HepG2 (cell line): ENCODE data around the gene SRCIN1. TPM values are rescaled to one million over a fixed set of nuclear protein-coding genes. Genes with fewer than 3 reads are reported as not detected.

Experiments
- ADNP ChIP-seq: sonication (generic); formaldehyde crosslinking; IDR thresholded peaks from 2 replicates; pipeline ENCODE4 v1.4.0; 2020; ENCODE audit warnings: missing genetic modification reagents
- ARNT2 ChIP-seq: sonication (generic); formaldehyde crosslinking; IDR thresholded peaks from 2 replicates; pipeline ENCODE4 v1.8.0; 2022; ENCODE audit warnings: mild to moderate bottlenecking, low read depth, missing genetic modification reagents, moderate library complexity
- CBX5 ChIP-seq: sonication (generic); formaldehyde crosslinking; IDR thresholded peaks from 2 replicates; pipeline ENCODE4 v1.4.0; 2020; ENCODE audit warnings: missing genetic modification reagents, borderline replicate concordance
- HMG20B ChIP-seq: conservative IDR thresholded peaks from 2 replicates; pipeline ENCODE4 v1.6.1; 2016; ENCODE audit warnings: missing genetic modification reagents, missing compliant biosample characterization
- MLXIP ChIP-seq: sonication (generic); formaldehyde crosslinking; IDR thresholded peaks from 2 replicates; pipeline ENCODE4 v1.9.0; 2021; ENCODE audit warnings: missing genetic modification reagents, borderline replicate concordance
- MYC ChIP-seq: sonication (generic); formaldehyde crosslinking; IDR thresholded peaks from 2 replicates; pipeline ENCODE4 v1.9.0; 2021; ENCODE audit warnings: missing genetic modification reagents, borderline replicate concordance
- NR2C2 ChIP-seq: sonication (generic); formaldehyde crosslinking; IDR thresholded peaks from 2 replicates; pipeline ENCODE4 v1.4.0; 2020; ENCODE audit warnings: missing genetic modification reagents, mild to moderate bottlenecking, moderate library complexity, borderline replicate concordance
- SALL1 ChIP-seq: sonication (generic); formaldehyde crosslinking; IDR thresholded peaks from 2 replicates; pipeline ENCODE4 v1.8.0; 2022; ENCODE audit warnings: mild to moderate bottlenecking, missing genetic modification reagents
- TCF7 ChIP-seq: sonication (generic); IDR thresholded peaks from 2 replicates; pipeline ENCODE4 v1.6.1; 2016; ENCODE audit warnings: antibody characterized with exemption, low read depth
- TEAD2 ChIP-seq: sonication (generic); formaldehyde crosslinking; IDR thresholded peaks from 2 replicates; pipeline ENCODE4 v1.9.0; 2021; ENCODE audit warnings: missing genetic modification reagents
- TEAD3 ChIP-seq: optimal IDR thresholded peaks from 2 replicates; pipeline ENCODE3; 2016; ENCODE audit warnings: borderline replicate concordance
- THAP9 ChIP-seq: sonication (generic); formaldehyde crosslinking; IDR thresholded peaks from 2 replicates; pipeline ENCODE4; 2020; ENCODE audit warnings: missing genetic modification reagents, mild to moderate bottlenecking, borderline replicate concordance
- THYN1 ChIP-seq: sonication (generic); formaldehyde crosslinking; IDR thresholded peaks from 2 replicates; pipeline ENCODE4 v1.8.1; 2023; ENCODE audit warnings: low read depth, mild to moderate bottlenecking, moderate library complexity, missing genetic modification reagents, borderline replicate concordance
- ZBTB10 ChIP-seq: sonication (generic); formaldehyde crosslinking; IDR thresholded peaks from 2 replicates; pipeline ENCODE4 v1.4.0; 2020; ENCODE audit warnings: missing genetic modification reagents, borderline replicate concordance
- ZBTB38 ChIP-seq: sonication (generic); formaldehyde crosslinking; IDR thresholded peaks from 2 replicates; pipeline ENCODE4 v1.5.1; 2020; ENCODE audit warnings: mild to moderate bottlenecking, missing genetic modification reagents
- ZFP36L1 ChIP-seq: sonication (generic); formaldehyde crosslinking; IDR thresholded peaks from 2 replicates; pipeline ENCODE4 v1.8.0; 2022; ENCODE audit warnings: mild to moderate bottlenecking, missing genetic modification reagents, moderate library complexity
- ZMAT3 ChIP-seq: sonication (generic); formaldehyde crosslinking; conservative IDR thresholded peaks from 2 replicates; pipeline ENCODE4 v1.7.0; 2021; ENCODE audit warnings: missing genetic modification reagents
- ZMAT5 ChIP-seq: sonication (generic); formaldehyde crosslinking; IDR thresholded peaks from 2 replicates; pipeline ENCODE4 v1.5.0; 2020; ENCODE audit warnings: mild to moderate bottlenecking, low read depth, missing genetic modification reagents, borderline replicate concordance
- ZNF205 ChIP-seq: IDR thresholded peaks from 2 replicates; pipeline ENCODE4 v1.6.1; 2018; ENCODE audit warnings: missing biosample characterization, missing genetic modification reagents
- ZNF501 ChIP-seq: sonication (generic); formaldehyde crosslinking; IDR thresholded peaks from 2 replicates; pipeline ENCODE4 v1.5.1; 2020; ENCODE audit warnings: mild to moderate bottlenecking, moderate library complexity, missing genetic modification reagents
- ZNF598 ChIP-seq: sonication (generic); formaldehyde crosslinking; IDR thresholded peaks from 2 replicates; pipeline ENCODE4 v1.5.1; 2020; ENCODE audit warnings: mild to moderate bottlenecking, missing genetic modification reagents, borderline replicate concordance
- ZNF768 ChIP-seq: sonication (generic); formaldehyde crosslinking; IDR thresholded peaks from 2 replicates; pipeline ENCODE4 v1.4.0; 2020; ENCODE audit warnings: missing genetic modification reagents
- ZNF790 ChIP-seq: sonication (generic); formaldehyde crosslinking; IDR thresholded peaks from 2 replicates; pipeline ENCODE4 v1.8.0; 2022; ENCODE audit warnings: missing genetic modification reagents, mild to moderate bottlenecking, borderline replicate concordance
- polyA plus RNA-seq, 8 experiments: library from polyadenylated mRNA; depleted of rRNA in 3 of 8; stranded (reverse) in 7 of 8; unstranded in 1 of 8; fragments of >200 nt; fragmentation: Illumina TruSeq in 4 of 8; extraction: Trizol in 4 of 8; gene quantifications; 2 replicates each; pipeline versions ENCODE4 v1.2.1 to v1.2.3, GENCODE V29; 2011 to 2016; ENCODE audit warnings: low read depth in 4 of 8, missing spikeins in 1 of 8, mixed read lengths in 1 of 8; ENCODE audit not compliant: insufficient read depth in 1 of 8
- total RNA-seq, 5 experiments: library from RNA; depleted of rRNA; stranded (reverse); fragments of >200 nt; fragmentation: Illumina TruSeq; extraction: Trizol; gene quantifications; 2 replicates each; pipeline ENCODE4 v1.2.3, GENCODE V29; 2016; ENCODE audit warnings: low read depth in 1 of 5

Gene SRCIN1
- total and polyA plus RNA-seq, 2 of the 13 experiments (the other 11 are each of a cell fraction or from before 2014, with no cell fraction given), result 1.2 to 9.6 TPM

GRCh38 chr17:38579934-38580333 is 25.8 kb downstream of the SRCIN1 start (continued):
- TF ChIP-seq THAP9 (CRISPR knock-in tag) (no peak), SALL1 (CRISPR knock-in tag) (peak; percentile 65), ZMAT5 (CRISPR knock-in tag) (no peak), TEAD2 (no peak), TEAD3 (CRISPR knock-in tag) (no peak), MYC (CRISPR knock-in tag) (peak; percentile 44; the same call in 1 of the 2 replicates), ZNF501 (no peak; the same call in 1 of the 2 replicates), TCF7 (no peak), ZFP36L1 (CRISPR knock-in tag) (0 out of 2 replicates have a peak, but pooled peaks have one; percentile 47), NR2C2 (CRISPR knock-in tag) (0 out of 2 replicates have a peak, but pooled peaks have one; percentile 21), ZMAT3 (no peak), ZBTB38 (CRISPR knock-in tag) (no peak), ZNF768 (peak; percentile 17; the same call in 1 of the 2 replicates), ADNP (CRISPR knock-in tag) (no peak), ZNF205 (CRISPR knock-in tag) (no peak), THYN1 (CRISPR knock-in tag) (no peak), ZBTB10 (CRISPR knock-in tag) (no peak), ZNF598 (CRISPR knock-in tag) (no peak), CBX5 (CRISPR knock-in tag) (no peak), MLXIP (CRISPR knock-in tag) (no peak), HMG20B (CRISPR knock-in tag) (no peak), ZNF790 (no peak), ARNT2 (no peak)
